HG03280 (cell line): Measurements from ENCODE around the gene ABCD2.
"Not testable (repeated sequence)": the region's sequence is repeated elsewhere in the genome, so short reads cannot be mapped to it uniquely, and the experiment has no call there.

Experiments
- ATAC-seq: cut with Tn5 transposase; IDR thresholded peaks from one replicate; pipeline ENCODE4 v1.9.1; 2021; ENCODE audit warnings: mild to moderate bottlenecking, moderate library complexity; ENCODE audit not compliant: unreplicated experiment

ABCD2 gene

GRCh38 chr12:39619660-39620433 is at the start of gene ABCD2:
TSS of gene ABCD2 (minus strand) at chr12:39619803. CDS start at chr12:39619615, 188 bp downstream.
- ATAC-seq, result peak; percentile 75

- no peak for ATAC-seq
These were observed 40.5 kb upstream of the ABCD2 start for GRCh38 chr12:39660101-39660500.

- ATAC-seq, result no peak
These were observed 27.8 kb upstream of the ABCD2 start for GRCh38 chr12:39647383-39647782.

GRCh38 chr12:39646963-39647362 is 27.4 kb upstream of the ABCD2 start:
- ATAC-seq, result no peak

GRCh38 chr12:39643052-39643451 is 23.4 kb upstream of the ABCD2 start:
- ATAC-seq, result no peak

- ATAC-seq, result no peak
These were observed 19.2 kb upstream of the ABCD2 start for GRCh38 chr12:39638840-39639239.

GRCh38 chr12:39638178-39638577 is 18.6 kb upstream of the ABCD2 start:
- no peak for ATAC-seq

GRCh38 chr12:39632670-39633069 is 13.1 kb upstream of the ABCD2 start:
- no peak for ATAC-seq

- ATAC-seq, result no peak
These were observed 9.2 kb upstream of the ABCD2 start for GRCh38 chr12:39628836-39629235.

GRCh38 chr12:39627914-39628313 is 8.3 kb upstream of the ABCD2 start:
- ATAC-seq, result no peak

GRCh38 chr12:39626033-39626814 is 6.6 kb upstream of the ABCD2 start:
- ATAC-seq, result no peak

GRCh38 chr12:39623919-39624318 is 4.3 kb upstream of the ABCD2 start:
- no peak for ATAC-seq

GRCh38 chr12:39623160-39623559 is 3.6 kb upstream of the ABCD2 start:
- ATAC-seq, result not testable (repeated sequence)

- ATAC-seq, result no peak
These were observed 2.7 kb upstream of the ABCD2 start for GRCh38 chr12:39622306-39622705.

- ATAC-seq, result no peak
These were observed 2.1 kb upstream of the ABCD2 start for GRCh38 chr12:39621670-39622069.

GRCh38 chr12:39620659-39621658 is 1.4 kb upstream of the ABCD2 start:
- ATAC-seq, result peak; percentile 30

GRCh38 chr12:39619316-39619659 is 315 bp downstream of the ABCD2 start:
- ATAC-seq, result peak; percentile 5

- ATAC-seq, result no peak
These were observed 902 bp downstream of the ABCD2 start for GRCh38 chr12:39618701-39619100.

GRCh38 chr12:39617887-39618286 is 1.7 kb downstream of the ABCD2 start:
- ATAC-seq, result no peak

- ATAC-seq, result no peak
These were observed 2.9 kb downstream of the ABCD2 start for GRCh38 chr12:39616666-39617065.

- ATAC-seq, result no peak
These were observed 3.4 kb downstream of the ABCD2 start for GRCh38 chr12:39616251-39616650.
